Activated T-cell treated with anti-CD3 and anti-CD28 coated beads, Interleukin-2, amount 50 U/mL, for 4 hours (primary cell): Measurements from ENCODE around the gene LRRFIP1. TPM values are rescaled to one million over a fixed set of nuclear protein-coding genes. Genes with fewer than 3 reads are reported as not detected.

Source experiments
- ATAC-seq, 2 donors: fragments of 200-7000 bp; cut with Tn5 transposase; one replicate each; pipeline ENCODE4 v1.10.0; 2021
- DNase-seq: peaks from one replicate; pipeline ENCODE4 v3.0.0-alpha.2; 2020
- H3K27me3 Mint-ChIP-seq: one replicate; pipeline ENCODE4 v1.8.0; 2021; ENCODE audit warnings: low read depth, mixed read lengths
- H3K36me3 Mint-ChIP-seq: one replicate; pipeline ENCODE4 v1.8.0; 2022; ENCODE audit warnings: mixed read lengths; ENCODE audit not compliant: insufficient read depth
- H3K4me1 Mint-ChIP-seq: one replicate; pipeline ENCODE4 v1.8.0; 2021; ENCODE audit warnings: low read depth, mixed read lengths
- H3K4me3 Mint-ChIP-seq: one replicate; pipeline ENCODE4 v1.8.0; 2021; ENCODE audit warnings: mild to moderate bottlenecking, moderate library complexity, mixed read lengths
- H3K9me3 Mint-ChIP-seq: one replicate; pipeline ENCODE4 v1.8.0; 2021; ENCODE audit warnings: mixed read lengths
- total RNA-seq, 3 donors: library from RNA; stranded (reverse); gene quantifications; one replicate each; pipeline ENCODE4 v1.2.1, GENCODE V29; 2021

The LRRFIP1 gene
- total RNA-seq, 3 donors from 2014 or later = 160 to 203 (median 169) TPM

- H3K4me3 Mint-ChIP-seq = no peak overlapping the region
- DNase-seq (no peak), ATAC-seq (no peak)
- peaks cover 15% of the 10 kb centered on the region for H3K4me1 Mint-ChIP-seq
- H3K9me3 Mint-ChIP-seq = no peaks in the 10 kb centered on the region
- no peaks in the 10 kb centered on the region for H3K36me3 Mint-ChIP-seq
- peaks cover 20% of the 10 kb centered on the region for H3K27me3 Mint-ChIP-seq
Observed at GRCh38 chr2:237624565-237624964, 2.8 kb upstream of the LRRFIP1 start.

DNA sequence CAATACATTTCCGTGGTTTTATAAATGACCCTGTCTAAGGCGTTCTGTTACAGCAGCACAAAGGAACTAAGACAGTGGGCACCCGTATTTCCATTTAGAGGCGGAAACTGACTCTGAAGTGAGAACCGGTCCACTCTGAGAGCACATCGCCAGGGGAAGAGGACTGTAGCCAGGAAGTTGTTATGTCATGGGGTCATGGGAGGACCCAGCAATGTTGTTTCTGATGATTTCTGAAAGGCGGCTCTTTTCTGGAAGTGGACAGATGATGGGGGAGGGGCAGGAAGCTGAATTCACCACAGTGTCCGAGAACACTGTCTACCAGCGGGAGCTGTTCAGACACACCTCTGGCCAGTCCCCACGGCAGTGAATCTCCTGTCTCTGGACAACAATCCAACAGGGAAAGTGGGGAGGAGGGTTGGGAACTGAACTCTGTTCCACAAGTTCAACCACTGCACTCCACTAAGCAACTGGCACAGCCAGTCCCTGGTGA lies 2.1 kb upstream of the LRRFIP1 start:
- no peaks in the 10 kb centered on the region for H3K9me3 Mint-ChIP-seq

GRCh38 chr2:237625777-237626176 lies 1.6 kb upstream of the LRRFIP1 start:
- H3K4me3 Mint-ChIP-seq = peak overlapping the region; percentile 72
- no peak for ATAC-seq

More for the DNA sequence above, 2.1 kb upstream of the LRRFIP1 start:
- Mint-ChIP-seq H3K36me3 (no peaks in the 10 kb centered on the region), H3K4me1 (peaks cover 17% of the 10 kb centered on the region), H3K27me3 (peaks cover 21% of the 10 kb centered on the region), H3K4me3 (no peak overlapping the region)
- no peak for DNase-seq
- no peak for ATAC-seq

GRCh38 chr2:237626813-237627440 lies 460 bp upstream of the LRRFIP1 start:
- Mint-ChIP-seq H3K9me3 (no peaks in the 10 kb centered on the region), H3K4me1 (peaks cover 23% of the 10 kb centered on the region), H3K4me3 (peak overlapping the region; percentile 72), H3K36me3 (no peaks in the 10 kb centered on the region), H3K27me3 (peaks cover 30% of the 10 kb centered on the region)
- no peak for DNase-seq
- ATAC-seq = peak; percentile 11 to 23

More at GRCh38 chr2:237625777-237626176, 1.6 kb upstream of the LRRFIP1 start:
- Mint-ChIP-seq H3K9me3 (no peaks in the 10 kb centered on the region), H3K27me3 (peaks cover 23% of the 10 kb centered on the region), H3K36me3 (no peaks in the 10 kb centered on the region), H3K4me1 (peaks cover 18% of the 10 kb centered on the region)
- no peak for DNase-seq

DNA sequence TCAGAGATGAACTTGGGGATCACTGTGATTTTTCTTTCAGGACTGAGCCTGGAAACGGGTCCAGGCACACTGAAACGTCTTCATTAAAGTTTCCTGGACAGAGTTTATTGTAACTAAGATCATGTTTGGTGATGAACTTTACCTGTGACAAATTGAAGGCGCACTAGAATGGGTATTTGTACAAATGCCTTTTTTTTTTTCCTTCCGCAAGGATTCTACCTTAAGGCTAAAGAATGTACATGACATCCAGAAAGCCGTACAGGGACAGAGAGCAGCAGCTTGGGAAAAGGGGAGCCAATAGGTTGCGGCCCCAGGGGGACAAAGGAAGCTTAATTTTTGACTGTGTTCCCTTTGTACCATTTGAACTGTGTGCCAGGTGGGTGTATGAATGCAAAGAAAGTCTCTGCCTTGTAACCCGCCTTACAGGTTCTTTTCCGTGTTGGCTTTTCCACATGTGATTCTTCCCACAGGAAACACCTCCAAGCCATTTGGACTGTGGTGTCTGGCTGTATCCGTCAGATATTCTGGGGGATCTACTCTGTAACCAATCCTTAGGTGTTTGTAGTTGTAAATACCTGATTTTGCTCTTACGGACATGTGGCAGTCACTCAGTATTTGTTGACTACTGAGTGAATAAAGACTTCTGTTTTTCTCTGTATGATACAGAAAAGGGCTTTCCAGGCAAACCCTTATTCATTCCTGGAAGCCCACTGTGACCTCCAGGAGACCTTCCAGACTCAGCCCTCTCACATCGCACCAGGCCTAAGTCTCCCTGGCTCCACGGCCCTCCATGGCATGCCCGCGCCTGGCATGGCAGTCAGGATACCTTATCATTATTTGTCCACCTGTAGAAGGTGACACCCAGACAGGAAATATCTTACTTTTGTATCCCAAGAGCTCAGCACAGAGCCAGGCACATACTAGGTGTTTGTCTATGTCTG lies 1.1 kb downstream of the LRRFIP1 start:
- no peaks in the 10 kb centered on the region for H3K9me3 Mint-ChIP-seq
- peaks cover 35% of the 10 kb centered on the region for H3K27me3 Mint-ChIP-seq
- no peak for ATAC-seq
- H3K4me1 Mint-ChIP-seq = peaks cover 23% of the 10 kb centered on the region
- H3K36me3 Mint-ChIP-seq = no peaks in the 10 kb centered on the region
- H3K4me3 Mint-ChIP-seq = peak overlapping the region; percentile 81
- no peak for DNase-seq

DNA sequence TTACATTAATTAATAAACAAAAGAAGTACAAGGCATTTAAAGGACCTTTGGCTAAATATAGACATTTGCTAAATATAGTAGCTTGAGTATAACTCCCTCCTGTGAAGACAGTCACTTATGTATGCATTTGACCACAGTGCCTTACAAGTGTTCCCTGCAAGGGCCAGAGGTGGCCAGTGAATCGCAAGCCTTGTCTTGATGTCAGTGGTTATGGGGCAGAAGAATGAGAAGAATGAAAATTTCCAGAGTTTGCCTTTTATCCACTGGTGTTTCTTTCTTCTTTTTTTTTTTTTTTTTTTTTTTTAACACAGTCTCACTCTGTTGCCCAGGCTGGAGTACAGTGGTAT lies 1.8 kb downstream of the LRRFIP1 start:
- ATAC-seq (no peak), DNase-seq (no peak)
- no peak overlapping the region for H3K4me3 Mint-ChIP-seq
- no peaks in the 10 kb centered on the region for H3K9me3 Mint-ChIP-seq
- H3K4me1 Mint-ChIP-seq = peaks cover 23% of the 10 kb centered on the region
- H3K27me3 Mint-ChIP-seq = peaks cover 35% of the 10 kb centered on the region
- no peaks in the 10 kb centered on the region for H3K36me3 Mint-ChIP-seq

GRCh38 chr2:237629739-237630138 lies 2.4 kb downstream of the LRRFIP1 start:
- H3K9me3 Mint-ChIP-seq = peaks cover 1% of the 10 kb centered on the region

DNA sequence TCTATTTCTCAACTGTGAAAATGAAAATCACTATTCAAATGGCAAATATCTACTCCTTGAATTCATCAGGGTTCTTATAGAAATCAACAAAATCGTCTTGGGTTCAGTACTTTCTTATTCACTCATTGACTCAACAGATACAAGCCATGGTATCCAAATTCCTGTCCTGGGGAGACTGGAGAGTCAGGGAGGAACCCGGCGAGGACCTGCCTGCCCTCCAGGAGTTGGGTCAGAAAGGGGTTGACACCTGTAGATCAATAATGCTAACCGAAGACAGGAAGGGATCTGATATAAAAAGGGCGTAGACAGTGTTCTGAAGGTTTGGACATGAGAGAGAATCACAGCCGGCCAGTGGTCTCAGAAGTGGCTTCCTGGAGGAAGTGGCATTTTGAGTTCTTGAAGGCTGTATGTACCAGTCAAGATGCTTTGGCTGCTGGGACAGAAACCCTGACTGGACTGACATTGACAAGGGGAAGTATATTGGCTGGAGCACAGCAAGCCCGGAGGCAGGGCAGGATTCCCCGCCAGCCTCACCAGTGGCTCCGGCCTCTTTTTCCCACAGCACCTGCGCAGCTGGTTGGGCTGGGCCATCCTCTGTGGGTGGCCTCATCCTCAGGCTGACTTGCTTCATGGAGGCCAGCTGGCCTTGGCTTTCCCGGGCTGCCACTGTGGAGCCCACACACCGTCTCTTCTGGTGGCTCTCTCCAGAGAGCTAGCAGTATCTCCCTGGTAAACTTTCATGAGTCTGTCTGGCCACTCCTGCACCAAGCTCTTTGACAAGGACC lies 3.0 kb downstream of the LRRFIP1 start:
- ATAC-seq = no peak
- Mint-ChIP-seq H3K27me3 (peaks cover 36% of the 10 kb centered on the region), H3K4me3 (no peak overlapping the region), H3K36me3 (peaks cover 4% of the 10 kb centered on the region), H3K9me3 (peaks cover 5% of the 10 kb centered on the region), H3K4me1 (peaks cover 23% of the 10 kb centered on the region)
- DNase-seq = no peak

More at GRCh38 chr2:237629739-237630138, 2.4 kb downstream of the LRRFIP1 start:
- H3K4me1 Mint-ChIP-seq = peaks cover 23% of the 10 kb centered on the region
- ATAC-seq = no peak
- peaks cover 2% of the 10 kb centered on the region for H3K36me3 Mint-ChIP-seq
- DNase-seq = no peak
- no peak overlapping the region for H3K4me3 Mint-ChIP-seq
- peaks cover 35% of the 10 kb centered on the region for H3K27me3 Mint-ChIP-seq

GRCh38 chr2:237631007-237631785 lies 3.8 kb downstream of the LRRFIP1 start:
- H3K9me3 Mint-ChIP-seq = peaks cover 5% of the 10 kb centered on the region
- no peak for ATAC-seq

DNA sequence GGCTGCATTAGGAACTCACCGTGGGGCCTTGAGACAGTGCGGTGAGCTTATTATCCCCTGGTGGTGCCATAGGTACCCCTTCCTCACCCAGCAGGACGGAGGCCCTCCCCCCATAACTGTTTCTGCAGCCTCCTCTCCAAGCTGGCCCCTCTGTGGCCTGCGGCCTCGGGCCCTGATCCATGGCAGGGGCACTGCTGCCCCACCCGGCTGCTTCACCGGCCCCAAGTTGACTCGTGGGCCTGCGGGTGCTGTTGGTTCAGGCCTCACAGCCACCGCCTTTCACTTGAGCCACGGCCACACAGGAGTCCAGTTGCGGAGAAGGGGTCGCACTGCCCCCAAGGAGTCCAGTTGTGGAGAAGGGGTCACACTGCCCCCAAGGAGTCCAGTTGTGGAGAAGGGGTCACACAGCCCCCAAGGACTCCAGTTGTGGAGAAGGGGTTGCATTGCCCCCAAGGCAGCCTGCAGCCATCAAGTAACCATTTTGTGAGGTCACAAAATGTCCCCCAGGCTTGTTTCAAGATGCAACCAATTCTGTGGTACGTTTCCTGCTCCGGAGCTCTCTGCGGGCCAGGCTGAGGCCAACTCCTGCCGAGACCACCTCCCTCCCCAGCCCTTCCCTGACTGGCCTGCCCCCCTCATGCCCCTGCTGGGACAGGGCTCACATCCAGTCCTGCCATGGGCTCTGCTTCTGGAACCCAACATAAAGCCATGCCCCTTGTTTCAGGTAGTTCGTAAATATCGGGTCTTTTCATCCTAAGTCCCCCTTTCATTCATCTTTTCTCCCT lies 4.6 kb downstream of the LRRFIP1 start:
- Mint-ChIP-seq H3K27me3 (peaks cover 26% of the 10 kb centered on the region), H3K9me3 (peaks cover 8% of the 10 kb centered on the region), H3K4me1 (peaks cover 23% of the 10 kb centered on the region), H3K4me3 (no peak overlapping the region), H3K36me3 (peaks cover 4% of the 10 kb centered on the region)
- DNase-seq (no peak), ATAC-seq (no peak)

More at GRCh38 chr2:237631007-237631785, 3.8 kb downstream of the LRRFIP1 start:
- DNase-seq = no peak
- Mint-ChIP-seq H3K4me1 (peaks cover 23% of the 10 kb centered on the region), H3K36me3 (peaks cover 4% of the 10 kb centered on the region), H3K4me3 (no peak overlapping the region), H3K27me3 (peaks cover 32% of the 10 kb centered on the region)

GRCh38 chr2:237633061-237633561 lies 5.7 kb downstream of the LRRFIP1 start:
- Mint-ChIP-seq H3K4me3 (no peak overlapping the region), H3K27me3 (peaks cover 24% of the 10 kb centered on the region), H3K9me3 (peaks cover 8% of the 10 kb centered on the region), H3K36me3 (peaks cover 4% of the 10 kb centered on the region), H3K4me1 (peaks cover 21% of the 10 kb centered on the region)
- ATAC-seq (no peak), DNase-seq (no peak)

DNA sequence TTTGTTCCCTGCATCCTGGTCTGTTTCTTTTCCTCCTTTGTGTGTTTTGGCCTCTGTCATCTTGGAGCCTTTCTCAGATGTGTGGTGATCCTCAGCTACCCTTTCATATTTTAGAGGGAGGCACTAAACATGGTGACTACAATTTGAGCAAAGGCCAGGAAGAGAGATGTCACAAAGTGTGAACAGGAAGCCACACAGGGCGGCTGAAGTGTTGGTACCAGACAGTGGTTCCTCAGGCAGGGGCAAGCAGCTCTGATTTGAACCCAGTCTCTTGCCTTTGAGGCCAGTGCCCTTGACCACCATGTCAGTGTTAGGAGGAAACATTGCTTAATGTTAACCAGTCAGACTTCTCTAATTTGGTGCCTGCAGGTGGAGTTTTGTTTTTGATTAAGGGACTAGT lies 9.2 kb downstream of the LRRFIP1 start:
- DNase-seq (no peak), ATAC-seq (no peak)
- no peak overlapping the region for H3K4me3 Mint-ChIP-seq
- peaks cover 7% of the 10 kb centered on the region for H3K27me3 Mint-ChIP-seq
- H3K36me3 Mint-ChIP-seq = peaks cover 4% of the 10 kb centered on the region
- peaks cover 8% of the 10 kb centered on the region for H3K9me3 Mint-ChIP-seq
- peaks cover 5% of the 10 kb centered on the region for H3K4me1 Mint-ChIP-seq
